GM12891 (cell line): ENCODE measurements around the gene RFNG.

Experiments
- DNase-seq: peaks from one replicate; pipeline ENCODE4 v3.0.0; 2011; ENCODE audit warnings: low spot score; ENCODE audit not compliant: insufficient read length
- FAIRE-seq: peaks from 2 replicates; lab custom pipeline; 2011; peaks lifted over from hg19 to GRCh38; lab: Jason Lieb, UNC
- PAX5 ChIP-seq: IDR thresholded peaks from 2 replicates; pipeline ENCODE4 v1.6.1; 2011; ENCODE audit warnings: low read length, moderate library complexity, mild to moderate bottlenecking; ENCODE audit not compliant: insufficient read depth, severe bottlenecking
- POLR2A ChIP-seq: IDR thresholded peaks from 2 replicates; pipeline ENCODE4 v1.6.1; 2011; ENCODE audit warnings: low read depth, low read length, control low read depth
- POLR2AphosphoS5 ChIP-seq: IDR thresholded peaks from 2 replicates; pipeline ENCODE4 v1.6.1; 2011; ENCODE audit warnings: low read depth, low read length, control low read depth
- POU2F2 ChIP-seq: IDR thresholded peaks from 2 replicates; pipeline ENCODE4 v1.6.1; 2011; ENCODE audit warnings: low read depth, mild to moderate bottlenecking, control low read depth, low read length, moderate library complexity
- SPI1 ChIP-seq: IDR thresholded peaks from 2 replicates; pipeline ENCODE4 v1.6.1; 2011; ENCODE audit warnings: low read depth, low read length, control low read depth
- TAF1 ChIP-seq: IDR thresholded peaks from 2 replicates; pipeline ENCODE4 v1.6.1; 2011; ENCODE audit warnings: low read depth, low read length, control low read depth

RFNG gene

DNA sequence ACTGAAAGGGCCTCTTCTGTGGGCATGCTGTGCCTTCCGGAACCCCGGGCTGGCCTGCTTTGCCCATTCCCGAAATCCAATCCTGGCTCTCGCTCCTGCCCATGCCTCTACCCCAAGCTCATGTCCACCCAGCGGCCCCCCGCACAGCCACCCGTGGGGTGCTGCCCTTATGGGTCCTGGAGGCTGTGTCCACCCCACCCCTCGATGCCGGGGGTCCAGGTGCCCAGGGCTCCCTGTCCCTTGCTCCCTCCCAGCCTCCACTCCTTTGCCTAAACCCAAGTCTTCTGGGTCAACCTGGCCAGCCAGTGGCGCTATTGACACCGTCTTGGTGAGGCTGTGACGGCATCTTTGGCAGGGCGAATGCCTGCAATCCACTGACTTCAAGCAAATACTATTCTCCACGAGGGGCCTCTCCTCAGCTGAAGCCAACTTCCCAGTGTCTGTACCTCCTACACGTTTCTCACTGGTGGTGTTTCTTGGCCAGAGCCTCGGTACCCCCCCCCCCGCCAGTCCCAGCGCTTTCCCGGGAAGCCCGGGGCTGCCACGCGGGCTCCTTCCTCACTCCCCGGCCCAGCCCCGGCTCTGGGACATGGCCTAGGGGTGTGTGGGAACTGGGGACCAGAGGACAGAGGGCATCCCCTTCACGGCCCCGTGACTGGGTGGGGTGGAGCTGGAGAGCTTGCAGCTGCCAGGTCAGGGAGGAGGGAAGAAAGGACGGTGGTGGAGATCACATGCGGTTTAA, 26.2 kb upstream of the RFNG start:
- TF ChIP-seq POU2F2, result no peak
- peak; percentile 35; the same call in 1 of the 2 replicates for TF ChIP-seq POLR2AphosphoS5
- FAIRE-seq (no peak), DNase-seq (no peak)

DNA sequence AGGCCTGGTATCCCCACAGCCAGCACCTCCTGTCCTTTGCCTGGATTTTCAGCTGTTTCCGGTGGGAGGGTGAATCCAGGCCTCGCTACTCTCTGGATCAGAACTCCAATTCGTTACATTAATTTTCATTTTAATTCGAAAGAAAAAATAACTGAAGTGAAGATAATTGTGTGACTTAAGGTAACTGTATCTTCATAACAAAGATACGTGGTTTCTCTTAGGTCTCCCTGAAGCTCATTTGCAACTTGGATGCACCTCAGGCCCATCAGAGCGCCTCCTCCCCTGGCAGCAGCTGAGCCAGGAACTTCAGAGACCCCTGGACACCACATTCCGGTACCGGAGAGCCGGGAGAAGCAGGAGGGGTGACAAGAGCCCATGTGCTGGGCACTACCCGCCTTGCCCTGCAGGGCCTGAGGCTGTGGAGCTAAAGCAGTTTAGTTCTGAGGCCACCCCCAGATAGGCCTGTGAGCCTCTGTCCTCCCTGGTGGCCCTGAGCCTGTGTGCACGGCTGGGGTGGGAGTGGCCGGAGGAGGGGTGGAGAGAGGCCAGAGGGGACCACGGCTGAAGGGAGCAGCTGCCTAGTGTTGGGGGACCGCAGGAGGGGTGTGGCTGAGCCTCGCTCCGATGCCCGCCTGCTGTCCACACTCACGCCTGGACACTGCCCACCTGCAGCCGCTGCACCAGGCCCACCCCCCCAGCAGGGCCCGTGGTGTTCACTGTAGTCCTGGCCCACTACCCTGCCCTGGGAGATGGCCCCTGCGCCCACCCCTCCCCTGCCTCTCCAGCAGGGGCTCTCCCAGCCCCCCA, 25.4 kb upstream of the RFNG start:
- FAIRE-seq, result no peak
- DNase-seq, result no peak
- no peak for TF ChIP-seq POU2F2
- TF ChIP-seq PAX5, result no peak
- no peak for TF ChIP-seq TAF1
- TF ChIP-seq POLR2A, result no peak
- no peak for TF ChIP-seq SPI1

DNA sequence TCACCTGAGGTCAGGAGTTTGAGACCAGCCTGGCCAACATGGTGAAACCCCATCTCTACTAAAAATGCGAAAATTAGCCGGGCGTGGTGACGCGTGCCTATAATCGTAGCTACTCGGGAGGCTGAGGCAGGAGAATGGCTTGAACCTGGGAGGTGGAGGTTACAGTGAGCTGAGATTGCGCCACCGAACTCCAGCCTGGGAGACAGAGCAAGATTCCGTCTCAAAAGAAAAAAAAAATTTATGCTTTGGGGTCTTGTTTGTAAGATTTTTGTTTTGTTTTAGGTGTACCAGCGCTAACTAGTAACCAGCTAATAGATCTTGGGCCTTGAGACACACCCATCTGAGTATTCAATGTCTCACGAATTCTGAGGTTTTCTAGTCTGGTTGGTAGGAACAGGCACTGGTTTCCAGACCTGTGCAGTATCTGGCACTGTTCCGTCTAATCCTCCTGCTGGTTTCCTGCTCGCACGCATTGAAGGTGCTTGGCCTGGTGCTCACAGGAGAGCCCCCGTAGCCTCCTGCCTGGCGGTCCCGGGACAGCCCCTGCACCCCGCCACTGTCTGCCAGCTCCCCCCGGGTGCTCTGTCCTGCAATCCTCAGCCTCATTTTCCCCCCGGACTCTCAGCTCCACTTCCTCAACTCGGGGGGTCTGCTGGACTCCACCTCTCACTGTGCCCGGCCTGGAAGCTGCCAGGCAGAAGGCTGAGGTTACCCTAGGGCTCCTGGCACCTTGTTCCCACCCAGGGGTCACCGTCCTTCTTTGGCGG, 24.6 kb upstream of the RFNG start:
- TF ChIP-seq POLR2AphosphoS5 (0 out of 2 replicates have a peak, but pooled peaks have one; percentile 20), PAX5 (no peak), SPI1 (no peak), POU2F2 (no peak)
- FAIRE-seq (no peak), DNase-seq (no peak)

GRCh38 chr17:82073446-82073845, 21.8 kb upstream of the RFNG start:
- no peak for DNase-seq
- no peak for TF ChIP-seq TAF1
- TF ChIP-seq POU2F2, result no peak
- no peak for TF ChIP-seq PAX5
- TF ChIP-seq POLR2AphosphoS5, result no peak
- TF ChIP-seq SPI1, result no peak
- no peak for TF ChIP-seq POLR2A
- FAIRE-seq, result no peak

- TF ChIP-seq POLR2AphosphoS5 (no peak), POLR2A (no peak)
- FAIRE-seq, result no peak
Observed at GRCh38 chr17:82072827-82073226, 21.2 kb upstream of the RFNG start.

GRCh38 chr17:82070611-82071010, 19.0 kb upstream of the RFNG start:
- DNase-seq, result no peak
- TF ChIP-seq PAX5 (no peak), POLR2AphosphoS5 (no peak), POU2F2 (no peak), TAF1 (no peak), SPI1 (no peak), POLR2A (no peak)
- FAIRE-seq, result no peak

More at GRCh38 chr17:82072827-82073226, 21.2 kb upstream of the RFNG start:
- DNase-seq, result no peak

- no peak for TF ChIP-seq POU2F2
- TF ChIP-seq TAF1, result peak; percentile 75
- TF ChIP-seq PAX5, result peak; percentile 79
- no peak for TF ChIP-seq POLR2A
- no peak for TF ChIP-seq SPI1
- no peak for TF ChIP-seq POLR2AphosphoS5
- FAIRE-seq (peak; percentile 76), DNase-seq (peak; percentile 96)
Observed at GRCh38 chr17:82065638-82066303, 14.2 kb upstream of the RFNG start, which contains the start of gene DUS1L. Gene DUS1L, minus strand, starts transcription at chr17:82065804. Its CDS starts 745 bp downstream, at chr17:82065059.

- DNase-seq (peak; percentile 83), FAIRE-seq (no peak)
- TF ChIP-seq TAF1 (no peak), PAX5 (no peak), POLR2AphosphoS5 (no peak), POLR2A (no peak), POU2F2 (no peak), SPI1 (no peak)
Observed at GRCh38 chr17:82065193-82065637, 13.6 kb upstream of the RFNG start.
